Ovary (tissue), 9 donors: ENCODE results near the gene GALNT3. TPM values are rescaled to one million over a fixed set of nuclear protein-coding genes. Genes with fewer than 3 reads are reported as not detected.
A peak's percentile ranks its signal among the peaks of the same experiment; 100 is the strongest.

ENCODE experiments used
- DNase-seq, 5 donors: peaks; one replicate each; pipeline ENCODE4 v3.0.0-alpha.2; 2019 to 2020
- H3K27ac ChIP-seq, 2 donors: fragments of 200-600 bp; one replicate each; pipeline versions ENCODE4 v1.5.1 to v1.8.0; 2019 to 2022
- H3K27me3 ChIP-seq: fragments of 200-600 bp; one replicate; pipeline ENCODE4 v1.8.0; 2022
- H3K36me3 ChIP-seq: fragments of 200-600 bp; sonication (generic); one replicate; pipeline ENCODE4 v1.5.1; 2019
- H3K4me1 ChIP-seq: one replicate; pipeline ENCODE4 v1.8.1; 2013; ENCODE audit warnings: mild to moderate bottlenecking, moderate library complexity; ENCODE audit not compliant: insufficient read depth
- H3K4me3 ChIP-seq: fragments of 200-600 bp; sonication (generic); one replicate; pipeline ENCODE4 v1.5.1; 2017
- H3K9me3 ChIP-seq, 2 donors: fragments of 200-600 bp in 1 of 2; sonication (generic) in 1 of 2; one replicate each; pipeline versions ENCODE4 v1.5.1 to v1.8.1; 2013 to 2019; ENCODE audit warnings: mild to moderate bottlenecking in 1 of 2, moderate library complexity in 1 of 2
- CTCF ChIP-seq, 3 donors: fragments of 450-650 bp in 2 of 3; fragments of 200-600 bp in 1 of 3; IDR thresholded peaks; one replicate each; pipeline versions ENCODE4 v1.5.1 to v1.8.0; 2016 to 2022; ENCODE audit warnings: antibody characterized with exemption in 3 of 3, mild to moderate bottlenecking in 1 of 3
- EP300 ChIP-seq: sonication (generic); formaldehyde crosslinking; IDR thresholded peaks from one replicate; pipeline ENCODE4 v1.6.1; 2017; ENCODE audit warnings: antibody characterized with exemption
- POLR2A ChIP-seq: fragments of 450-650 bp; IDR thresholded peaks from one replicate; pipeline ENCODE4 v1.6.1; 2017; ENCODE audit warnings: antibody characterized with exemption, mild to moderate bottlenecking, moderate library complexity
- WGBS, 3 donors: extraction: QIAGEN DNeasy Blood & Tissue Kit in 1 of 3; methylation state at CpG; one replicate each; pipeline versions ENCODE4 v1.1.5 to v1.1.7; 2013 to 2017; 5-methylcytosine and 5-hydroxymethylcytosine counted together
- intact Hi-C, 4 donors: fragments of 100-400 bp; cut with DNase I; formaldehyde crosslinking; loops; one replicate each; pipeline versions ENCODE4 v1.11.0 to v1.15.1; 2022 to 2023
- polyA plus RNA-seq, 2 donors: library from polyadenylated mRNA; stranded (reverse); fragments of 200-250 nt in 1 of 2; fragments of 350-450 nt in 1 of 2; fragmentation: Illumina TruSeq in 1 of 2; extraction: RNeasy Lipid Tissue Mini Kit (QIAGEN cat#74804) in 1 of 2; gene quantifications; one replicate each; pipeline ENCODE4 v1.2.3, GENCODE V29; 2013 to 2014
- total RNA-seq, 7 donors: library from RNA; depleted of rRNA in 2 of 7; stranded (reverse); fragments of >200 nt in 2 of 7; fragmentation: NEBNext Ultra II Directional in 3 of 7; extraction: Animal tissue kit (Norgen Biotek cat#: 25700) in 3 of 7; gene quantifications; one replicate each; pipeline versions ENCODE4 v1.1.0 to v1.2.4, GENCODE V29; 2016 to 2023
- donor health status: DM: no; HTN: no; CAD: no; lungs with moderate emphysema.
- donor health status: DM: no; HTN: no; CAD: no.
- donor health status: Bipolar disorder and iron deficiency.
- donor health status: DM: yes; HTN: yes; CAD: no.
- donor health status: DM: no; HTN: no; CAD: no.
- donor health status: DM: yes; HTN: yes; CAD: no.

Gene GALNT3
- total and polyA plus RNA-seq, 9 donors: 2.7 to 32.7 (median 5.2) TPM

GRCh38 chr2:165794536-165794928 is 485 bp upstream of the GALNT3 start:
- peak in 4 of 5 donors; percentile 18 to 49 (median 37) for DNase-seq
- Histone ChIP-seq H3K27me3 (no peaks in the 10 kb centered on the region), H3K4me1 (peaks cover 3% of the 10 kb centered on the region), H3K27ac (peak overlapping the region in 1 of 2 donors; percentile 42), H3K4me3 (peak overlapping the region; percentile 43), H3K36me3 (no peaks in the 10 kb centered on the region), H3K9me3 (no peaks in the 10 kb centered on the region)
- intact Hi-C loops: no loop called here
- no peak for TF ChIP-seq EP300
- no peak for TF ChIP-seq CTCF (IDR thresholded peaks at IDR 0.05)
- no peak for TF ChIP-seq POLR2A
- WGBS, 3 donors: 5 to 9% (median 8%) methylated on average over 18 of the region's 18 CpGs

- peaks cover 3% of the 10 kb centered on the region for H3K4me1 ChIP-seq
- TF ChIP-seq EP300: no peak
- no peak for TF ChIP-seq POLR2A
- TF ChIP-seq CTCF (IDR thresholded peaks at IDR 0.05): no peak
- peak in 4 of 5 donors; percentile 12 to 40 (median 22) for DNase-seq
- peak overlapping the region; percentile 43 for H3K4me3 ChIP-seq
- H3K36me3 ChIP-seq: no peaks in the 10 kb centered on the region
- no peaks in the 10 kb centered on the region for H3K27me3 ChIP-seq
- no peaks in the 10 kb centered on the region for H3K9me3 ChIP-seq
- intact Hi-C loops: no loop called here
- WGBS, 3 donors: 41 to 51% (median 48%) methylated on average over 31 to 35 of the region's 35 CpGs
- H3K27ac ChIP-seq: peak overlapping the region in 1 of 2 donors; percentile 42
Measured at GRCh38 chr2:165793161-165793778, 777 bp downstream of the GALNT3 start.

GRCh38 chr2:165792104-165792454 is 2.0 kb downstream of the GALNT3 start:
- Histone ChIP-seq H3K4me1 (peaks cover 3% of the 10 kb centered on the region), H3K36me3 (no peaks in the 10 kb centered on the region), H3K4me3 (no peak overlapping the region), H3K27ac (no peak overlapping the region), H3K9me3 (no peaks in the 10 kb centered on the region), H3K27me3 (no peaks in the 10 kb centered on the region)
- 0 to 97% (median 59%) methylated on average over 1 of the region's 1 CpG for WGBS, 3 donors
- TF ChIP-seq EP300 (no peak), CTCF (IDR thresholded peaks at IDR 0.05) (no peak), POLR2A (no peak)
- intact Hi-C loops: no loop called here
- no peak for DNase-seq

- no peak overlapping the region for H3K4me3 ChIP-seq
- no peak for DNase-seq
- no peaks in the 10 kb centered on the region for H3K27me3 ChIP-seq
- H3K4me1 ChIP-seq: peaks cover 3% of the 10 kb centered on the region
- TF ChIP-seq POLR2A: no peak
- no peak for TF ChIP-seq EP300
- TF ChIP-seq CTCF (IDR thresholded peaks at IDR 0.05): no peak
- intact Hi-C loops: no loop called here
- no peaks in the 10 kb centered on the region for H3K9me3 ChIP-seq
- WGBS, 3 donors: 64 to 72% (median 65%) methylated on average over 2 of the region's 2 CpGs
- no peak overlapping the region for H3K27ac ChIP-seq
- no peaks in the 10 kb centered on the region for H3K36me3 ChIP-seq
Measured at GRCh38 chr2:165791421-165792103, 2.5 kb downstream of the GALNT3 start.
